GM21515 (cell line): ENCODE data around the gene MELTF.

Source experiments
- ATAC-seq: cut with Tn5 transposase; IDR thresholded peaks from one replicate; pipeline ENCODE4 v1.9.1; 2021; ENCODE audit not compliant: unreplicated experiment

Gene MELTF

DNA sequence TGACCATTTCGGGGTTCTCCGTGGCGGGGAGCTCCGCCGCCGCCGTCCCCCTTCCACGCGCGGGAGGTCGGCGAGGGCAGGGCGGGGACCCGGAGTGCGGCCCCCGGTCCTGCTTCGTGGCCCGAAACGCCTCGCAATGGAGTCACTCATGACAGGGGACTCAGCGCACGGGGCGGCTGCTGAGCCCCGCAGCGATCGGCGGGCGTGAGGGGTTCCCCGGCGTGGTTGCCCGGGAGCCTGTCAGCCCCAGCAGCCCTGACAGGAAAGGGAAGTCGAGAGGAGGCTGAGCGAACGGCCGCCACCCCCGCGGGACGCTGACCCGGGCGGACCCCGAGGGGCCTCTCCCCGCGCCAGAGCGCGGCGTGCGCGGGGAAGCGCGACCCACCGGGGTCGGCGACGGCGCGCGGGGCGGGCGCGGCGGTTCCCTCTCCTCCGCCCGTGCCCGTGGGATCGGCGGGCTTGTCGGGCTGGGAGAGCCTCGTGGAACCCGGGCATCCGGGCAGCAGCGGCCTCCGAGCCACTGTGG lies 60.4 kb downstream of the MELTF start:
- peak; percentile 47 for ATAC-seq

DNA sequence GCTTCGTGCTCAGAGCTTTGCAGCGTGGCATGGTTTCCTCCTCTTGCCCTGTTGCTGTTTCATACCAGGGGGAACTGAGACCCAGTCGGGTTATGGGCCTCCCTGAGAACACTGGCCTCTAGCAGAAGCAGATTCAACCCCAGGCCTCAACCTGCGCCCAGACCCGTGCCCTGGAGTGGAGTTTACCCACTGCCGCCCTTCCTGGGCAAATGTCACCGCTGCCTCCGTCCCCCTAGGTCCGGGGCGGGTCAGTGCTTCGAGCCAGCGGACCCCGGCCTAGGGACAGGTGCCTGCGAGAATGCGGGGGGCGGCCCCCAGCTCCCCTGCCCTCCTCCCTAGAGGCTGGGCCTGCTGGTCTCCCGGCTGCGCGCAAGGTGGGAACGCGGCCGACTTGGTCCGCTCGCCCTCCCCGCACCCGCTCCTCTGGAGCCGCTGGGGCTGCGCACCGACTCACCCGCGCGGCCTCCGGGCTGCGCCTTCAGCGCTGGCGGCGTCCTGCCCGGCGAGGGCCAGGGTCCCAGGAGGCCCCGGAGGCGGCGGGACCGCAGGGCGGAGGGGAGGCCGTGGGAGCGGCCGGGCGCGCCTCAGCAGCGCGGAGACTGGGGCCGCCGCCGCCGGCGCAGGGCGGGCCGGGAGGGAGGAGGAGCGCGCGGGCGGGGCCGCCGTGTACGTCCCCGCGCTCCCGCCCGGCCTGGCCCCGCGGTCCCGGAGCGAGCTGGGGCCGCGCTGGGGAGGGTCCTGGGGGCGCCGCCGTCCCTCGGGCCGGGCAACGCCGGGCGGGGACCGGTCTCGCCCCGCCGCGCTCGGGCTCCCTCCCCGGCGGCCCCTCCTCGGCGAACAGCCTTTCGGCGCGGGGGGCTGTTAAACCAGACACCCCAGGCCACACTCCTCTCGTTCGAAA lies 61.1 kb downstream of the MELTF start, which contains the start of gene PIGZ:
TSS of gene PIGZ (minus strand) at position 601 of the 901 bp plus-strand sequence. CDS start 16,802 bp downstream, outside the sequence.
- ATAC-seq: peak; percentile 58

DNA sequence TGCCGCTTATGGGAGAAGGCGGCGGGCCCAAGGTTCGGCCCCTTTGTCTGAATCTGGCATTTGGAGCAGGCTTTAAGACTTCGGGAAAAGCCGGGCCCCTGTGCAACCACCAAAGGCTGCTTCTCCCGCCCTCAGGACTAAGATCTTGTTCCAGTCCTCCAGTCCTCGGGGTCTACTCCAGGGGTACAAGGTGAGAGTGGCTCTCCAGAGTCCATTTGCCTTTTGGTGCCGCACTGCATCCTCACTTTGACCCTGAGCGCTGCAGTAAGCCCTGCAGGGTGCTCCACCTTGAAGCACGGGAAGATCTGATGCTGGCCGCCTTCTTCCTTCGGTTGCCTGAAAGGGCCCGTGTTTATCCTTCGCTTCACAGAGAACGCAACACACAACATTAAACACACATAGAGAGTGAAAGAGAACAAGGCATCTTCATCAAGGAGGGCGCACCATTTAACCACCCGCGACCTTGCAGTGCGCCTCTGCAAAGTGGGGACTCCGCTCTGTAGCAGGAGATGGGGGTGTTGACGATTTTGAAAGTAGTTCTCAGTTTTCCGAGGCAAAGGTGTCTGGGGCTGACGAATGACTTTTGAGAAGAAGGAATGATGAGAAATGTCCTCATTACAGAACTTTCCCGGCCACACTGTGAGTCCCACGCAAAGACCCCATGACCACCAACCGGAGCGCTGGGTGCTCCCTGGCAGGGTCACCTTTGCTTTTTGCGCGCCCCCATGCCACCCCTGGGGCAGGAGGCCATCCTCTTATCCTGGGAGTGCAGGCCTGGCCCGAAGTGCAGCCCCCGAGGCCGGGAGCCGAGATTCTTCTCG lies 62.0 kb downstream of the MELTF start:
- ATAC-seq: no peak

DNA sequence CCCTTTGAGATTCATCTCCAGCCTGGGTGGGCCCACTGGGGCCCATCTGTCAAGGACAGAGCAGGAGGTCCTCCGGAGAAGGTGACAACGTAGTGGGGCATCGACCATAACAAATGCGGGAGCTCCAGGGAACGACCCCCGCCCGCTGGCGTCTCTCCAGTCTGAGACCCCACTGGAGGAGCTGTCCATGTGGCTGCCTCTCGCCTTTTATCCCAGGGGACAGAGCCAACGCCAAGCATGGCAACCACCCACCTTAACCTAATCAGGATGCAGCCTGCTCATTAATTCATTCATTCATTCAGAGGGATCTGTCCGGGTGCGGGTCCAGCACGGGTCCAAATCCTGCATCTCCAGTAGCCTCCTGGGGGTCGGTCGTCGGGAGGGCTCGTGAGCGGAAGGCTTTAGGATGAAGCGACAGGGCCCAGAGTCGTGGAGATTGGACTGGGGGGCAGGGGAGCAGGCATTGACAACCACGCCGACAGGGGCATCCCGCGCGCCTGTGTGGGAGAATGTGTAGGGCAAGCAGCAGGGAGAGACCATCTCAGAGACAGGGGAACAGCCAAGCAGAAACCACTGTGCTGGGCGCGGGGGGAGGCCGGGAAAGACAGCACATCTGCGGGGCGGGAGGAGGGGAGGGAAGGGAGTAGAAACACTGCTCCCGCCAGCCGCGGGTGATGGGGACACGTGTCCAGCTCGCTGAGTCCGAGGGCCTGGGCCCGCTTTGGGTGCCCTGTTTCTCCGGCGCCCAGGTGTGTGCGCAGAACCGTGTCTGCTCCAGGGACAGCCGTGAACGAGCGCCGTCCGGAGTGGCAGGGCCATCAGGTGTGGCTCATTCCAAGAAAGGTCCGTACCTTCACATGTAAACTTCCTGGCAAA lies 62.9 kb downstream of the MELTF start:
- no peak for ATAC-seq

DNA sequence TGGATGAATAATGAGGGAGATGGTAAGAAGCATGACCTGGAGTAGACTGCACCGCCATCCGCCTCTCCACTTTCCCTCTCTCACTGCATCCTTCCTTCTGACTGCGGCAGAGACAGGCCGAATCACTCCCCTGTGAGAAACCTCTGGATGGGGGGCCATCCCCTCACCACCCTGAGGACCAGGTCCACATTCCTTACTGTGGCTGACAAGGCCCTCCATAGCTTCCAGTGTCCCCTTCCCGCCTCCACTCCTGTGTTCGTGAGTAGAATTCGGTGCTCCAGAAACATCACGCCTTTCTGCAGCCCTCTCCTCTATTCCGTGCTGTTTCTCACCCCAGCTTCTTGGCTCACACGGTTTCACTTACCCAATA lies 63.8 kb downstream of the MELTF start:
- ATAC-seq: no peak

DNA sequence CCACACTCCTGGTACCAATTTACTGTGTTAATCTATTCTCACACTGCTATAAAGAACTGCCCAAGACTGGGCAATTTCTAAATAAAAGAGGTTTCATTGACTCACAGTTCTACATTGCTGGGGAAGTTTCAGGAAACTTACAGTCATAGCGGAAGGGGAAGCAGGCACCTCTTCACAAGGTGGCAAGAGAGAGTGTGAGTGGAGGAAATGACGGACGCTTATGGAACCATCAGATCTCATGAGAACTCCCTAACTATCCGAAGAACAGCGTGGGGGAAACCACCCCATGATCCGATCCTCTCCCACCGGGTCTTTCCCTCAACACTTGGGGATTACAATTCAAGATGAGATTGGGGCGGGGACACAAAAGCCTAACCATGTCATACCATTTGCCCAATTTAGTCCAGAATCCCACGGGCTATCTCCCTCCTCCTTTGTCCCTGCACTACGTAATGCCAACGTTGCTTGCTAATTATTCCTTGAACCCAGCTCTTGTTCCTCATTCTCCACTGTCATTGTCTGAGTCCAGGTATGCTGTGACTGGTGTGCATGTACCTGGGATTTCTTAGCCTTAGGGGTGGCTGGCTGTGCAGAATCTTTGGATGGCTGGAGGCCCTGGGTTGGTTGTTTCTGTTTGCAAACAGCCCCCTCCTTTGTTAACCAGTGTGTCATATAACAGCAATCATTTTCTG lies 64.4 kb downstream of the MELTF start:
- ATAC-seq: no peak

DNA sequence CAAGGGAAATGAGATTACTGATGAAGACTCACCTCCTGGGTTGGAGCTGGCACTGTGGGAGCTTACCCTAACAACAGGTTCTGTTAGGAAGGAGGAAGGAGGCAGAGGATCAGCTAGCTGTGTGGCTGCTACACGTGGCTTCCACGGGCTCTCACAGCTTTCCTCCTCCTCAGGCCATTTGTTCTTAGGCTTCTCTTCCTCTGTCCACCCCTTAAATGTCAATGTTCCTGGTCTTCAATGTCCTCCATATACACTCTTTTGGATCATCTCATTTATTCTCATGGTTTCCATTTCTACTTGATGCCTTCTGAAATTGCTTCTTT lies 66.0 kb downstream of the MELTF start:
- ATAC-seq: no peak

DNA sequence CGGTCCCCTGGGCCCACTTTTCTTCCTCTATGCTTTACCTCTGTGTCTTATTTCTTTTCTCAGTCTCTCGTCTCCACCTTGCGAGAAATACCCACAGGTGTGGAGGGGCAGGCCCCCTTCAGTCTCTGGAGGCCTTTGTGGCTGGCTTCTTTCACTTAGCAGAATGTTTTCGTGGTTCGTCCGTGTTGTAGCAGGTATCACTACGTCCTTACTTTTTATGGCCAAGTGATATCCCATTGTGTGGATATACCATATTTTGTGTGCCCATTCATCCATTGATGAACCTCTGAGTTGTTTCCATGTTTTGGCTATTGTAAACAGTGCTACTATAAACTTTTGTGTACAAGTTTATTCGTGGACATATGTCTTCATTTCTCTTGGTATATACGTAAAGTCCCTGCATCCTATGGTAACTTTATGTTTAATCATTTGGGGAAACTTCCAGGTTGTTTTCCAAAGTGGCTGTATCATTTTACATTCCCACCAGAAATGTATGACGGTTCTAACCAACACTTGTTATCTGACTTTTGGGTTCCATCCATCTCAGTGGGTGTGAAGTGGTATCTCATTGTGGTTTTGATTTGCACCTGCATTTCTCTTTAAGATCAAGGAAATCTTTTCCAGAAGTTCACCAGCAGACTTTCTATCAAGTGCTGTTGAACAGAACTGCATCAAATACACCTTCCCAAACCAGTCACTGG lies 66.5 kb downstream of the MELTF start:
- ATAC-seq: no peak

DNA sequence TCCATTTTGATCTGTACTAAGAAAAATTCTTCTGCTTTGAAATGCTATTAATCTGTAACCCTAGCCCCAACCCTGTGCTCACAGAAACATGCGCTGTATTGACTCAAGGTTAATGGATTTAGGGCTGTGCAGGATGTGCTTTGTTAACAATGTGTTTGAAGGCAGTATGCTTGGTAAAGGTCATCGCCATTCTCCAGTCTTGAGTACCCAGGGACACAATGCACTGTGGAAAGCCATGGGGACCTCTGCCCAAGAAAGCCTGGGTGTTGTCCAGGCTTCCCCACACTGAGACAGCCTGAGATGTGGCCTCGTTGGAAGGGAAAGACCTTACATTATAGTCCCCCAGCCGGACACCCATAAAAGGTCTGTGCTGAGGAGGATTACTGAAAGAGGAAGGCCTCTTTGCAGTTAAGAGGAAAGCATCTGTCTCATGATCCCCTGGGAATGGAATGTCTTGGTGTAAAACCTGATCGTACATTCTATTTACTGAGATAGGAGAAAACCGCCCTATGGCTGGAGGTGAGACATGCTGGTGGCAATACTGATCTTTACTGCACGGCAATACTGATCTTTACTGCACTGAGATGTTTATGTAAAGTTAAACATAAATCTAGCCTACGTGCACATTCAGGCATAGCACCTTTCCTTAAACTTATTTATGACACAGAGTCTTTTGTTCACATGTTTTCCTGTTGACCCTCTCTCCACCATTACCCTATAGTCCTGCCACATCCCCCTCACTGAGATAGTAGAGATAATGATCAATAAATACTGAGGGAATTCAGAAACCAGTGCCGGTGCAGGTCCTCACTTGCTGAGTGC lies 67.3 kb downstream of the MELTF start:
- ATAC-seq: no peak

DNA sequence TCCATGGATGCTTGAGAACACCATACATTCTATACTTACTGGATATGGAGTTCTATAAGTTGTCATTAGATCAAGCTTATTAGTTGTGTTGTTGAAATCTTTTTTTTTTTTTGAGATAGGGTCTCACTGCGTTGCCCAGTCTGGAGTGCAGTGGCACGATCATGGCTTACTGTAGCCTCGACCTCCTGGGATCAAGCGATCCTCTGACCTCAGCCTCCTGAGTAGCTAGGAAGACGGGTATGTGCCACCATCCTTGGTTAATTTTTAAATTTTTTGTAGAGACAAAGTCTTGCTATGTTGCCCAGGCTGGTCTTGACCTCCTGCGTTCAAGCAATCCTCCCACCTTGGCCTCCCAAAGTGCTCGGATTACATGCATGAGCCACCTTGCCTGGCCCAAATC lies 74.8 kb downstream of the MELTF start:
- no peak for ATAC-seq
